ENCODE results near the gene AEBP1. TPM values are rescaled to one million over a fixed set of nuclear protein-coding genes. Genes with fewer than 3 reads are reported as not detected.

The AEBP1 gene
- total RNA-seq, 1 donor, result 148 TPM

DNA sequence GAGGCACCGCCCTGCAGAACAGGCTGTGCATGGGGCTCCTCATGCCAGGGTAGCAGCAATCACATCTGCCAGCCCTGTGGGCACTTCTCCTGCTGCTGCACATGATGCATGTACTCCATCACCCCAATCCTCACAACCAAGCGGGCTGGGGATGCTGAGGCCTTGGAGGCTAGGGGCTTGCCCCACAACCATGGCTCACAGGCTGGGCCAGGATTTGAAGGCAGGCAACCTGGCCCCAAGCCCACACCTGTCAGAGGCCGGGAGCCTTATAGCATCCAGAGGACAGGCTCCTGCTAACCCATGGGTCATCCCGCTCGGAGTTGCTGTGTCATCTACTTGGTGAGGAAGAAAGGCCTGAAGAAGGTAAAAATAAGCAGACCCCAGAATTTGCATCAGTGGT, 24.0 kb upstream of the AEBP1 start:
- TF ChIP-seq, protein P1, sequence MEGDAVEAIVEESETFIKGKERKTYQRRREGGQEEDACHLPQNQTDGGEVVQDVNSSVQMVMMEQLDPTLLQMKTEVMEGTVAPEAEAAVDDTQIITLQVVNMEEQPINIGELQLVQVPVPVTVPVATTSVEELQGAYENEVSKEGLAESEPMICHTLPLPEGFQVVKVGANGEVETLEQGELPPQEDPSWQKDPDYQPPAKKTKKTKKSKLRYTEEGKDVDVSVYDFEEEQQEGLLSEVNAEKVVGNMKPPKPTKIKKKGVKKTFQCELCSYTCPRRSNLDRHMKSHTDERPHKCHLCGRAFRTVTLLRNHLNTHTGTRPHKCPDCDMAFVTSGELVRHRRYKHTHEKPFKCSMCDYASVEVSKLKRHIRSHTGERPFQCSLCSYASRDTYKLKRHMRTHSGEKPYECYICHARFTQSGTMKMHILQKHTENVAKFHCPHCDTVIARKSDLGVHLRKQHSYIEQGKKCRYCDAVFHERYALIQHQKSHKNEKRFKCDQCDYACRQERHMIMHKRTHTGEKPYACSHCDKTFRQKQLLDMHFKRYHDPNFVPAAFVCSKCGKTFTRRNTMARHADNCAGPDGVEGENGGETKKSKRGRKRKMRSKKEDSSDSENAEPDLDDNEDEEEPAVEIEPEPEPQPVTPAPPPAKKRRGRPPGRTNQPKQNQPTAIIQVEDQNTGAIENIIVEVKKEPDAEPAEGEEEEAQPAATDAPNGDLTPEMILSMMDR (IDR thresholded peaks at IDR 0.05; ENCODE audit: insufficient read depth, low read depth, low read length), result no peak
- DNase-seq (ENCODE audit: low read depth), result no peak
- H3K4me3 ChIP-seq (ENCODE audit: low read depth, low read length), result no peak overlapping the region

DNA sequence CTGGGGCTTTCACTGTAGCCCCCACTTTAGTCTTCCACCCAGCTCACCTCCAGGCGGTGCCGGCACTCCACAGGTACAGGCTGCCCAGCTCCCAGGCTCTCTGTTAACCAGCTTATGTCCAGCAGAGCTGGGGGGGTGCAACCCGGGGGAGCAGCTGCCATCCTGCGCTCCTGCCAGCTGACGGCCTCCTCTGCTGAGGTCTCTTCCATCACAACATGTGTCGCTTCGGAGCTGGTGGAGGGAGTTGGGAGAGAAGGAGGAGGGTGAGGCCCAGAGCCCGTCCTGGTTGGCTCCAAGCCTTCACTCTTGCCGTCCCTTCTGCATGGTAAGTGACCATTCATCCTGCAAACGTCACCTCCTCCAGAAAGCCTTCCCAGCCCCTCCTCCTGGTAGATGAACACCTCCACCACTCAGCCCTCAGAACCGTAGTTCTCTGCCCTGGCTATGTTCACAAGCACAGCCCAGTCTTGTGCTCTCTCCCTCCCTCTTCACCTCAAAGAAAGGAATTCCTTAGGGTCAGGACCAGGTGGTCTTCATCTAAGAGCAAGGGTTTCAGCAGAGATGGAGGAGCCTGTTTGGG, 23.4 kb upstream of the AEBP1 start:
- no peak for DNase-seq (ENCODE audit: low read depth)
- TF ChIP-seq, protein P1 (IDR thresholded peaks at IDR 0.05; ENCODE audit: insufficient read depth, low read depth, low read length), result no peak
- peak overlapping the region; percentile 79 for H3K4me3 ChIP-seq (ENCODE audit: low read depth, low read length)

DNA sequence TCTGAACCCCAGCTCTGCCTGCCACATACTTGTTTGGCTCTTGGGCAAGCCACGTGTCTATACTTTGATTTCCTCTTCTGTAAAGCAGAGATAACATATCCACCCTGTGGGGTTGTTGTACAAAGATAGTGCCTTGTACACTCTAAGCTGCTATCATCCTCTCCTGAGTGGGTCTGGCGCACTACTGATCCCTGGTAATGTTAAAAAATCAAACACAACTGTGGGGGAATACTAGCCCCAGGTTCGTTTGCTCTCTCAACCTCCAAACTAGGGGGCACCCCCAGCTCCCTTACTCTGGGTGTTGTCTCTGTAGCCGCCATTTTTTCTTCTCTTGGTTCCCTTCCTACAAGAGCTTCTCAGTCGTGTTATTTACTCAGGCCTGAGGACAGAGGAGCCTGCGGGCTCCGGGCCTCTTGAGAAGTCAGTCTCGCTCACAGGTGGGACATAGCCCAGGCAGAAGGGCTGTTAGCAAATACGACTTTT, 22.8 kb upstream of the AEBP1 start:
- no peak for DNase-seq (ENCODE audit: low read depth)
- TF ChIP-seq, protein P1 (IDR thresholded peaks at IDR 0.05; ENCODE audit: insufficient read depth, low read depth, low read length), result no peak
- H3K4me3 ChIP-seq (ENCODE audit: low read depth, low read length), result peak overlapping the region; percentile 79

DNA sequence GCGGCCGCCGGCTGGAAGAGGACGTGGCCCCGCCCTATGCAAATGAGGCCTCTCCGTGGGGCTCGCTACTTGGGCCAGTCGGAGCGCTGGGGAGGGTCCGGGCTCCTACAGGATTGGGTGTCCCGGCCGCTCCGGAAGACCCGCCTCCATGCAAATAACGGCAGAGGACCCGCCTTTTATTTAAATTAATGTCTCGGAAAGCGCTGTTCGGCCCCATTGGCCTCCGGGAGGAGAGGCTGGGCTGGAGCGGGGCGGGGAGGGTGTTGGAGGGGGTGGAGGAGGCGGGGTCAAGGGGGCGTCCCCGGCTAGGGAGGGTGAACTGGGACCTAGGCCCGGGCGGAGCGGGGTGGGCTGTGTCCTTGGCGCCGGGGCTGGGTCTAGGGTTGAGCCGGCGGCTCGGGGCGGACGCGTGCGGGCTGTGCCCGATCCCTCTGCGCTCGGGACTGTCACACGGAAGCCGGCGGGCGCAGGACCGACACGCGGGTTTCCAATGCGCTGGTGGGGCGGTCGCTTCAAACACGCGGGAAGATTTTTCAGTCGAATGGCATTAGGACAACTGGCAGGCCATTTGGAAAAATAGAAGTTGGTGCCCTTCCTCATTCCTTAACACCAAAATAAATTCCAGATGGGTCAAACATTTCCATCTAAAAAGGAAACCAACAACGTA, 21.5 kb upstream of the AEBP1 start:
- TF ChIP-seq, protein P1 (IDR thresholded peaks at IDR 0.05; ENCODE audit: insufficient read depth, low read depth, low read length), result no peak
- H3K4me3 ChIP-seq (ENCODE audit: low read depth, low read length), result peak overlapping the region; percentile 68
- peak; percentile 99 for DNase-seq (ENCODE audit: low read depth)

DNA sequence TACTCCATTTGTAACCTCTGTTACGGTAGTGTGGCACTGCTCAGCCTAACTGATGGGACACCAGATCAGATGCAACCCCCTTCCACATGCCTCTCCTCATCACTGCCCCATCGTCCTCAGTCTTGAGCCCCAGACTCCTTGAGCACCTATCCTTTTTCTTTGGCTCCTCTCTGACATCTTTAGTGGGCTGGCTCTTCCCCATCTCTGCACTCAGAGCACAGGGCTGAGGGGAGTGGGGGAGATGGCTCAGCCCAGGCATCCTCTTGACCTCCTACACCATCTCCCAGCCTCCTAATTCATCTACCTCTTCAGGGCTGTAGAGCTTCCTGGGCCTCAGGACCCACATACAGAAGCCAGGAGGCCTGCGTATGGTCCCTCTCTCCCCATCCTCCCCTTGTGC, 20.3 kb upstream of the AEBP1 start:
- TF ChIP-seq, protein P1 (IDR thresholded peaks at IDR 0.05; ENCODE audit: insufficient read depth, low read depth, low read length), result no peak
- DNase-seq (ENCODE audit: low read depth), result no peak
- no peak overlapping the region for H3K4me3 ChIP-seq (ENCODE audit: low read depth, low read length)

DNA sequence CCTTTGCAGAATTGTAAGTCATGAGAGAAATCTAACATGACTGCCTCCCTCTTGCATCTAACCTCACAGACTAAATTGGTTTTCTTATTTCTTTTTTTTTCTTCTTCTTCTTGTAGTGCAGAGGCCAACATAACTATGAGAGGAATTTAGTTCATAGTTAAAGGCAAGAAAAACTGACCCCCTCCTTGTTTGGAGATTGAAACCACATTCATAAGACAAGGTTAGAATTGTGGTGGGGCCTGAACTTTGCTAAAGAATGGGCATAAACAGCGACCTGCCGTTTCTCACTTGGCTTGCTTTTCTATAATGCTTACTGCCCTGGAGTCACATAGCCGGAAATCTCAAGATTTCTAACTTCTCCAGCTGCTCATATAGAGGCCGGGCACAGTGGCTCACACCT, 19.4 kb upstream of the AEBP1 start:
- no peak for DNase-seq (ENCODE audit: low read depth)
- TF ChIP-seq, protein P1 (IDR thresholded peaks at IDR 0.05; ENCODE audit: insufficient read depth, low read depth, low read length), result no peak
- H3K4me3 ChIP-seq (ENCODE audit: low read depth, low read length), result no peak overlapping the region
